Neural cell (in vitro differentiated cells): ENCODE measurements around the gene VPS35L. TPM values are rescaled to one million over a fixed set of nuclear protein-coding genes. Genes with fewer than 3 reads are reported as not detected.

Experiments
- H2AFZ ChIP-seq: fragments of 200-600, 300-800 bp; sonication (generic), shearing (Covaris generic); 2 replicates; pipeline ENCODE4 v1.6.0; 2014; ENCODE audit warnings: low read depth, mild to moderate bottlenecking, antibody characterized with exemption, low read length, moderate library complexity
- H3F3A ChIP-seq: fragments of 200-600 bp; shearing (Covaris generic); 2 replicates; pipeline ENCODE4 v1.6.1; 2016; ENCODE audit warnings: mild to moderate bottlenecking, moderate library complexity, mixed read lengths, antibody characterized with exemption, low read length; ENCODE audit not compliant: insufficient read depth, poor library complexity, severe bottlenecking
- H3K27ac ChIP-seq: fragments of 200-600, 300-800 bp; sonication (generic), shearing (Covaris generic); 2 replicates; pipeline ENCODE4 v1.5.1; 2014; ENCODE audit warnings: mild to moderate bottlenecking, low read length, moderate library complexity
- H3K27me3 ChIP-seq: fragments of 300-800, 200-600 bp; sonication (generic), shearing (Covaris generic); 2 replicates; pipeline ENCODE4 v1.6.0; 2014; ENCODE audit warnings: mild to moderate bottlenecking, low read depth, low read length, moderate library complexity; ENCODE audit not compliant: insufficient read depth
- H3K36me3 ChIP-seq: fragments of 300-800, 200-600 bp; sonication (generic), shearing (Covaris generic); 2 replicates; pipeline ENCODE4 v1.5.1; 2014; ENCODE audit warnings: mild to moderate bottlenecking, antibody characterized with exemption, low read length, moderate library complexity; ENCODE audit not compliant: insufficient read depth
- H3K4me2 ChIP-seq: fragments of 300-800, 200-600 bp; sonication (generic), shearing (Covaris generic); 2 replicates; pipeline ENCODE4 v1.6.0; 2014; ENCODE audit warnings: mild to moderate bottlenecking, low read length
- H3K4me3 ChIP-seq: fragments of 300-800, 200-600 bp; sonication (generic), shearing (Covaris generic); 2 replicates; pipeline ENCODE4 v1.5.1; 2014; ENCODE audit warnings: mild to moderate bottlenecking, low read length, moderate library complexity
- H3K79me2 ChIP-seq: fragments of 200-600 bp; shearing (Covaris generic); replicated peaks from 2 replicates; pipeline ENCODE4 v1.6.0; 2014; ENCODE audit warnings: mild to moderate bottlenecking, low read length, moderate library complexity; ENCODE audit not compliant: insufficient read depth
- H3K9ac ChIP-seq: fragments of 300-800, 200-600 bp; sonication (generic), shearing (Covaris generic); 2 replicates; pipeline ENCODE4 v1.6.1; 2016; ENCODE audit warnings: mild to moderate bottlenecking, low read length, mixed read lengths
- H3K9me2 ChIP-seq: fragments of 200-600 bp; shearing (Covaris generic); 2 replicates; pipeline ENCODE4 v1.6.1; 2016; ENCODE audit warnings: mild to moderate bottlenecking, low read length, mixed read lengths; ENCODE audit not compliant: insufficient read depth
- H3K9me3 ChIP-seq: fragments of 200-600, 300-800 bp; sonication (generic), shearing (Covaris generic); 2 replicates; pipeline ENCODE4 v1.6.1; 2016; ENCODE audit warnings: mild to moderate bottlenecking, mixed run types, low read length, moderate library complexity, mixed read lengths
- H4K20me1 ChIP-seq: fragments of 200-600 bp; shearing (Covaris generic); 2 replicates; pipeline ENCODE4 v1.6.1; 2016; ENCODE audit warnings: mild to moderate bottlenecking, mixed run types; ENCODE audit not compliant: insufficient read depth
- EP300 ChIP-seq: fragments of 450-650 bp; conservative IDR thresholded peaks from 2 replicates; pipeline ENCODE4 v1.6.1; 2014; ENCODE audit warnings: antibody characterized with exemption, mild to moderate bottlenecking, moderate library complexity; ENCODE audit not compliant: poor library complexity, severe bottlenecking
- EZH2 ChIP-seq: fragments of 200-600, 300-800 bp; shearing (Covaris generic), sonication (generic); IDR thresholded peaks from 2 replicates; pipeline ENCODE4 v1.6.1; 2014; ENCODE audit warnings: antibody characterized with exemption, low read length, borderline replicate concordance, mild to moderate bottlenecking; ENCODE audit not compliant: insufficient read depth, poor library complexity, severe bottlenecking
- MXI1 ChIP-seq: fragments of 450-650 bp; conservative IDR thresholded peaks from 2 replicates; pipeline ENCODE4 v1.6.1; 2014; ENCODE audit warnings: antibody characterized with exemption, mild to moderate bottlenecking; ENCODE audit not compliant: poor library complexity, severe bottlenecking
- POLR2AphosphoS5 ChIP-seq: IDR thresholded peaks from 2 replicates; pipeline ENCODE4 v1.6.1; 2012
- RAD21 ChIP-seq: fragments of 450-650 bp; conservative IDR thresholded peaks from 2 replicates; pipeline ENCODE4 v1.6.1; 2014; ENCODE audit warnings: antibody characterized with exemption, mild to moderate bottlenecking, moderate library complexity
- SMC3 ChIP-seq: fragments of 450-650 bp; conservative IDR thresholded peaks from 2 replicates; pipeline ENCODE4 v1.6.1; 2014; ENCODE audit warnings: antibody characterized with exemption, mild to moderate bottlenecking, moderate library complexity; ENCODE audit not compliant: poor library complexity
- TAF1 ChIP-seq: IDR thresholded peaks from 2 replicates; pipeline ENCODE4 v1.6.1; 2012; ENCODE audit warnings: low read depth
- polyA plus RNA-seq: library from polyadenylated mRNA; depleted of rRNA; stranded (reverse); fragments of >200 nt; gene quantifications from 2 replicates; pipeline ENCODE4 v1.2.3, GENCODE V29; 2014
- TF ChIP-seq, protein P1 (sequence below): fragments of 450-650 bp; IDR thresholded peaks from 2 replicates; pipeline ENCODE4 v1.5.1; 2014; ENCODE audit warnings: antibody characterized with exemption, mild to moderate bottlenecking, moderate library complexity; ENCODE audit not compliant: poor library complexity, severe bottlenecking
- TF ChIP-seq, protein P2 (sequence below): IDR thresholded peaks from 2 replicates; pipeline ENCODE4 v1.6.1; 2012; ENCODE audit warnings: borderline replicate concordance

Gene VPS35L
- polyA plus RNA-seq, 1 donor from 2014 or later = 29.8 TPM

DNA sequence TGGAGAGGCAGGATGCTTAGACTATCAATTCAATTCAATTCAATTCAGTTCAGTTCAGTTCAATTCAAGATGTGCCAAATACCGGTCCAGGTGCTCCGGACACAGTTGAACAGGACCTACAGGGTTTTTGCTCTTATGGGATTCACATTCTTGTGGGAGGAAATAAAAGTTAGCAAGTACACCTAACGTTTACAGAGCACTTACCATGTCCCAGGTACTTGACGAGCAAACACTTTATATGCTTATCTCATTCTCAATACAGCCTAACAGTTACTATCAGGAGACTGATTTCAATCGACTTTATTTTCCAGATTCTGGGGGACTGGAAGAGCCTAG is 33.1 kb upstream of the VPS35L start:
- no peaks in the 10 kb centered on the region for H3K9me2 ChIP-seq
- H3F3A ChIP-seq = peaks cover 6% of the 10 kb centered on the region
- TF ChIP-seq TAF1 = no peak
- TF ChIP-seq EP300 = no peak
- no peak for TF ChIP-seq POLR2AphosphoS5
- TF ChIP-seq, protein P1, sequence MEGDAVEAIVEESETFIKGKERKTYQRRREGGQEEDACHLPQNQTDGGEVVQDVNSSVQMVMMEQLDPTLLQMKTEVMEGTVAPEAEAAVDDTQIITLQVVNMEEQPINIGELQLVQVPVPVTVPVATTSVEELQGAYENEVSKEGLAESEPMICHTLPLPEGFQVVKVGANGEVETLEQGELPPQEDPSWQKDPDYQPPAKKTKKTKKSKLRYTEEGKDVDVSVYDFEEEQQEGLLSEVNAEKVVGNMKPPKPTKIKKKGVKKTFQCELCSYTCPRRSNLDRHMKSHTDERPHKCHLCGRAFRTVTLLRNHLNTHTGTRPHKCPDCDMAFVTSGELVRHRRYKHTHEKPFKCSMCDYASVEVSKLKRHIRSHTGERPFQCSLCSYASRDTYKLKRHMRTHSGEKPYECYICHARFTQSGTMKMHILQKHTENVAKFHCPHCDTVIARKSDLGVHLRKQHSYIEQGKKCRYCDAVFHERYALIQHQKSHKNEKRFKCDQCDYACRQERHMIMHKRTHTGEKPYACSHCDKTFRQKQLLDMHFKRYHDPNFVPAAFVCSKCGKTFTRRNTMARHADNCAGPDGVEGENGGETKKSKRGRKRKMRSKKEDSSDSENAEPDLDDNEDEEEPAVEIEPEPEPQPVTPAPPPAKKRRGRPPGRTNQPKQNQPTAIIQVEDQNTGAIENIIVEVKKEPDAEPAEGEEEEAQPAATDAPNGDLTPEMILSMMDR = no peak
- TF ChIP-seq EZH2 = no peak
- TF ChIP-seq, protein P2, sequence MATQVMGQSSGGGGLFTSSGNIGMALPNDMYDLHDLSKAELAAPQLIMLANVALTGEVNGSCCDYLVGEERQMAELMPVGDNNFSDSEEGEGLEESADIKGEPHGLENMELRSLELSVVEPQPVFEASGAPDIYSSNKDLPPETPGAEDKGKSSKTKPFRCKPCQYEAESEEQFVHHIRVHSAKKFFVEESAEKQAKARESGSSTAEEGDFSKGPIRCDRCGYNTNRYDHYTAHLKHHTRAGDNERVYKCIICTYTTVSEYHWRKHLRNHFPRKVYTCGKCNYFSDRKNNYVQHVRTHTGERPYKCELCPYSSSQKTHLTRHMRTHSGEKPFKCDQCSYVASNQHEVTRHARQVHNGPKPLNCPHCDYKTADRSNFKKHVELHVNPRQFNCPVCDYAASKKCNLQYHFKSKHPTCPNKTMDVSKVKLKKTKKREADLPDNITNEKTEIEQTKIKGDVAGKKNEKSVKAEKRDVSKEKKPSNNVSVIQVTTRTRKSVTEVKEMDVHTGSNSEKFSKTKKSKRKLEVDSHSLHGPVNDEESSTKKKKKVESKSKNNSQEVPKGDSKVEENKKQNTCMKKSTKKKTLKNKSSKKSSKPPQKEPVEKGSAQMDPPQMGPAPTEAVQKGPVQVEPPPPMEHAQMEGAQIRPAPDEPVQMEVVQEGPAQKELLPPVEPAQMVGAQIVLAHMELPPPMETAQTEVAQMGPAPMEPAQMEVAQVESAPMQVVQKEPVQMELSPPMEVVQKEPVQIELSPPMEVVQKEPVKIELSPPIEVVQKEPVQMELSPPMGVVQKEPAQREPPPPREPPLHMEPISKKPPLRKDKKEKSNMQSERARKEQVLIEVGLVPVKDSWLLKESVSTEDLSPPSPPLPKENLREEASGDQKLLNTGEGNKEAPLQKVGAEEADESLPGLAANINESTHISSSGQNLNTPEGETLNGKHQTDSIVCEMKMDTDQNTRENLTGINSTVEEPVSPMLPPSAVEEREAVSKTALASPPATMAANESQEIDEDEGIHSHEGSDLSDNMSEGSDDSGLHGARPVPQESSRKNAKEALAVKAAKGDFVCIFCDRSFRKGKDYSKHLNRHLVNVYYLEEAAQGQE = no peak
- no peak for TF ChIP-seq MXI1
- no peak for TF ChIP-seq SMC3
- TF ChIP-seq RAD21 = no peak
- H3K79me2 ChIP-seq = peaks cover 56% of the 10 kb centered on the region
- no peaks in the 10 kb centered on the region for H3K27me3 ChIP-seq
- H4K20me1 ChIP-seq = no peaks in the 10 kb centered on the region
- H3K36me3 ChIP-seq = no peaks in the 10 kb centered on the region
- peak overlapping the region; percentile 90 for H3K9ac ChIP-seq
- peak overlapping the region; percentile 66 for H2AFZ ChIP-seq
- H3K4me2 ChIP-seq = peak overlapping the region; percentile 50
- H3K4me3 ChIP-seq = peak overlapping the region; percentile 82
- peak overlapping the region; percentile 92 for H3K27ac ChIP-seq
- no peaks in the 10 kb centered on the region for H3K9me3 ChIP-seq

DNA sequence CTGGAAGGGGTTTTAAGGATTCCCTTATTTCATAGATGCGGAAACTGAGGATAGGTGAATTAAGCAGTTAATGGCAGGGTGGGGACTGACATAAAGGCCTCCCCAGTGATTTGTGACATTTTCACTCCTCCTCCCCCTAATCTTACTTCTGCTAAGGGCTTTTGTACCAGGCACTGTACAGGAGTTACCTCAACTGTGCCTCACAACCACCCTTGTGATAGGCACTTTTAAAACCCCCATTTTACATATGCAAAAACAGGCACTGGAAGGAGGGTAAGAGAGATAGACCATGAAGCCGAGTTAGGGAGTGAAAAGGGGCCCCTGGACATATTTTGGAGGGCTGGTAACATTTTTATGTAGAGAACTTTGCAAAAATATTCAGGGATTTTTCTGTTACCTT is 32.7 kb upstream of the VPS35L start:
- peak overlapping the region; percentile 66 for H2AFZ ChIP-seq
- TF ChIP-seq POLR2AphosphoS5 = no peak
- no peak for TF ChIP-seq SMC3
- TF ChIP-seq RAD21 = no peak
- no peak for TF ChIP-seq MXI1
- TF ChIP-seq TAF1 = no peak
- TF ChIP-seq, protein P2 = no peak
- no peak for TF ChIP-seq EP300

More for the DNA sequence above, 32.7 kb upstream of the VPS35L start:
- Histone ChIP-seq H3K27me3 (no peaks in the 10 kb centered on the region), H3K9me2 (no peaks in the 10 kb centered on the region), H3K9ac (no peak overlapping the region), H4K20me1 (no peaks in the 10 kb centered on the region), H3K4me2 (no peak overlapping the region), H3F3A (peaks cover 6% of the 10 kb centered on the region), H3K79me2 (peaks cover 54% of the 10 kb centered on the region), H3K27ac (peak overlapping the region; percentile 92), H3K36me3 (no peaks in the 10 kb centered on the region), H3K9me3 (no peaks in the 10 kb centered on the region), H3K4me3 (peak overlapping the region; percentile 82)
